Activated CD8-positive, alpha-beta T cell treated with anti-CD3 and anti-CD28 coated beads for 36 hours (primary cell): ENCODE data around the gene WNT4. TPM values are rescaled to one million over a fixed set of nuclear protein-coding genes. Genes with fewer than 3 reads are reported as not detected.

Experiments used
- ATAC-seq: fragments of 200-7000 bp; cut with Tn5 transposase; one replicate; pipeline ENCODE4 v1.10.0; 2021; ENCODE audit warnings: mild to moderate bottlenecking, moderate library complexity
- CTCF ChIA-PET: fragments of 350-600 bp; sonication (Branson Sonifier 250); formaldehyde crosslinking; loops from one replicate; lab custom pipeline; 2021; ENCODE audit warnings: antibody characterized with exemption; lab: Charles Lee
- POLR2A ChIA-PET: fragments of 350-600 bp; sonication (Branson Sonifier 250); formaldehyde crosslinking; loops from one replicate; lab custom pipeline; 2021; ENCODE audit warnings: antibody characterized with exemption; lab: Charles Lee
- DNase-seq: peaks from one replicate; pipeline ENCODE4 v3.0.0-alpha.2; 2020
- H3K27ac Mint-ChIP-seq: one replicate; pipeline ENCODE4 v1.8.0; 2021; ENCODE audit warnings: mild to moderate bottlenecking, mixed read lengths
- H3K27me3 Mint-ChIP-seq: one replicate; pipeline ENCODE4 v1.8.0; 2021; ENCODE audit warnings: mixed read lengths
- H3K36me3 Mint-ChIP-seq: one replicate; pipeline ENCODE4 v1.8.0; 2021; ENCODE audit warnings: low read depth, mixed read lengths
- H3K4me1 Mint-ChIP-seq: one replicate; pipeline ENCODE4 v1.8.0; 2021; ENCODE audit warnings: low read depth, mixed read lengths
- H3K4me3 Mint-ChIP-seq: one replicate; pipeline ENCODE4 v1.8.0; 2021; ENCODE audit warnings: mild to moderate bottlenecking, moderate library complexity, mixed read lengths
- H3K9me3 Mint-ChIP-seq: one replicate; pipeline ENCODE4 v1.8.0; 2021; ENCODE audit warnings: mixed read lengths
- CTCF ChIP-seq: fragments of 200-600 bp; IDR thresholded peaks from one replicate; pipeline ENCODE4 v1.8.0; 2022; ENCODE audit warnings: antibody characterized with exemption, mild to moderate bottlenecking
- intact Hi-C: fragments of 100-400 bp; cut with micrococcal nuclease; formaldehyde crosslinking; loops from one replicate; pipeline ENCODE4 v1.10.0; 2022
- total RNA-seq, 2 experiments: library from RNA; stranded (reverse); gene quantifications; one replicate each; pipeline ENCODE4 v1.2.3, GENCODE V29; 2021

Gene WNT4
- total RNA-seq, 2 experiments from 2014 or later = not detected

GRCh38 chr1:22132517-22133235, 10.2 kb downstream of the WNT4 start:
- Mint-ChIP-seq H3K27me3 (no peaks in the 10 kb centered on the region), H3K4me3 (no peak overlapping the region), H3K9me3 (no peaks in the 10 kb centered on the region), H3K4me1 (no peaks in the 10 kb centered on the region), H3K27ac (no peak overlapping the region), H3K36me3 (no peaks in the 10 kb centered on the region)
- DNase-seq (no peak), ATAC-seq (no peak)
- intact Hi-C loops = loop anchor here (10.0 kb wide), 3 partner anchors 142 to 502 kb away; partner anchors contain the start of gene C1QA
- POLR2A ChIA-PET = interaction anchor here (1.0 kb wide), 1 partner anchor 82 kb away, joined by 3 read pairs; no protein-coding TSS in a partner anchor
- no peak for TF ChIP-seq CTCF
- CTCF ChIA-PET = interaction anchor here (0.7 to 5.2 kb wide), 4 partner anchors 8 to 285 kb away, joined by 3 to 27 read pairs (median 11); no protein-coding TSS in a partner anchor

GRCh38 chr1:22131875-22132486, 10.9 kb downstream of the WNT4 start:
- Mint-ChIP-seq H3K4me1 (no peaks in the 10 kb centered on the region), H3K27me3 (no peaks in the 10 kb centered on the region), H3K9me3 (no peaks in the 10 kb centered on the region), H3K36me3 (no peaks in the 10 kb centered on the region), H3K4me3 (no peak overlapping the region), H3K27ac (no peak overlapping the region)
- DNase-seq (peak; percentile 74), ATAC-seq (peak; percentile 87)
- intact Hi-C loops = loop anchor here (10.0 kb wide), 3 partner anchors 143 to 503 kb away; partner anchors contain the start of gene C1QA
- ChIA-PET POLR2A (interaction anchor here (1.0 kb wide), 1 partner anchor 82 kb away, joined by 3 read pairs; no protein-coding TSS in a partner anchor), CTCF (interaction anchor here (0.7 to 5.2 kb wide), 7 partner anchors 9 to 341 kb away, joined by 3 to 27 read pairs (median 4); no protein-coding TSS in a partner anchor)
- peak; percentile 87 for TF ChIP-seq CTCF

- ChIA-PET CTCF (interaction anchor here (0.7 to 5.2 kb wide), 9 partner anchors 10 to 511 kb away, joined by 3 to 27 read pairs (median 4); no protein-coding TSS in a partner anchor), POLR2A (no interaction called here)
- Mint-ChIP-seq H3K27ac (no peak overlapping the region), H3K27me3 (no peaks in the 10 kb centered on the region), H3K4me1 (no peaks in the 10 kb centered on the region), H3K36me3 (no peaks in the 10 kb centered on the region), H3K4me3 (no peak overlapping the region), H3K9me3 (no peaks in the 10 kb centered on the region)
- DNase-seq (no peak), ATAC-seq (no peak)
- intact Hi-C loops = loop anchor here (10.0 kb wide), 3 partner anchors 144 to 504 kb away; partner anchors contain the start of gene C1QA
- TF ChIP-seq CTCF = no peak
Measured at GRCh38 chr1:22131062-22131461, 11.8 kb downstream of the WNT4 start.

GRCh38 chr1:22129501-22130117, 13.3 kb downstream of the WNT4 start:
- H3K9me3 Mint-ChIP-seq = no peaks in the 10 kb centered on the region
- H3K27ac Mint-ChIP-seq = no peak overlapping the region
- DNase-seq (no peak), ATAC-seq (no peak)
- no peaks in the 10 kb centered on the region for H3K27me3 Mint-ChIP-seq
- CTCF ChIA-PET = interaction anchor here (1.6 to 5.2 kb wide), 2 partner anchors 288 to 513 kb away, joined by 6 to 27 read pairs; no protein-coding TSS in a partner anchor
- no peak for TF ChIP-seq CTCF
- no peak overlapping the region for H3K4me3 Mint-ChIP-seq
- intact Hi-C loops = loop anchor here (10.0 kb wide), 3 partner anchors 145 to 505 kb away; partner anchors contain the start of gene C1QA
- POLR2A ChIA-PET = no interaction called here
- H3K4me1 Mint-ChIP-seq = no peaks in the 10 kb centered on the region
- H3K36me3 Mint-ChIP-seq = no peaks in the 10 kb centered on the region
